ENCODE measurements around the gene XRCC4. TPM values are rescaled to one million over a fixed set of nuclear protein-coding genes. Genes with fewer than 3 reads are reported as not detected.

The XRCC4 gene
- total RNA-seq, 1 experiment from 2014 or later, result 24.6 TPM

GRCh38 chr5:83102364-83102980, 25.1 kb downstream of the XRCC4 start:
- no peak for ATAC-seq
- intact Hi-C loops (cut with micrococcal nuclease), result no loop called here
- Histone ChIP-seq H3K9me3 (ENCODE audit: control insufficient read depth in 1 of 2, insufficient read depth in 1 of 2, low read depth in 1 of 2, low read length in 2 of 2) (no peaks in the 10 kb centered on the region), H4K20me1 (ENCODE audit: insufficient read depth) (no peaks in the 10 kb centered on the region), H3K4me2 (ENCODE audit: low read length) (no peak overlapping the region), H3K4me3 (replicated peaks in 1 of 2; ENCODE audit: low read depth in 1 of 2, low read length in 2 of 2) (no peak overlapping the region), H3K36me3 (ENCODE audit: control insufficient read depth in 1 of 2, insufficient read depth in 2 of 2, low read length in 2 of 2) (no peaks in the 10 kb centered on the region), H3K27ac (ENCODE audit: low read depth, low read length) (no peak overlapping the region), H3K9me2 (ENCODE audit: insufficient read depth) (no peaks in the 10 kb centered on the region), H3K4me1 (ENCODE audit: control insufficient read depth in 1 of 2, insufficient read depth in 2 of 2, low read length in 2 of 2) (peaks cover 23 to 28% of the 10 kb centered on the region in 2 experiments), H3K9ac (ENCODE audit: low read length) (no peak overlapping the region), H3K79me2 (ENCODE audit: insufficient read depth, low read length) (peaks cover 63% of the 10 kb centered on the region), H2AFZ (ENCODE audit: low read depth, low read length, poor library complexity, severe bottlenecking) (no peak overlapping the region), H3K27me3 (ENCODE audit: insufficient read depth, low read length) (no peaks in the 10 kb centered on the region)
- POLR2A ChIA-PET, result no interaction called here
- RAD21 ChIA-PET (ENCODE audit: low non-redundant PET in 1 of 2, low total read pairs in 2 of 2, uncharacterized antibody in 2 of 2, unreplicated experiment in 2 of 2), result no interaction called here
- BruUV-seq (replicated peaks), result no TSS peak
- CTCF ChIA-PET, result no interaction called here
- TF ChIP-seq EZH2phosphoT487 (IDR thresholded peaks at IDR 0.05; ENCODE audit: borderline replicate concordance) (no peak), MAX (IDR thresholded peaks at IDR 0.05) (no peak)
- DNase-seq (ENCODE audit: low read depth, low spot score), result no peak

- no peak for ATAC-seq
- H3K4me1 ChIP-seq (ENCODE audit: control insufficient read depth in 1 of 2, insufficient read depth in 2 of 2, low read length in 2 of 2), result peaks cover 10 to 13% of the 10 kb centered on the region in 2 experiments
- RAD21 ChIA-PET (ENCODE audit: low non-redundant PET in 1 of 2, low total read pairs in 2 of 2, uncharacterized antibody in 2 of 2, unreplicated experiment in 2 of 2), result no interaction called here
- no peak overlapping the region for H3K27ac ChIP-seq (ENCODE audit: low read depth, low read length)
- H3K79me2 ChIP-seq (ENCODE audit: insufficient read depth, low read length), result peaks cover 47% of the 10 kb centered on the region
- no peaks in the 10 kb centered on the region for H4K20me1 ChIP-seq (ENCODE audit: insufficient read depth)
- DNase-seq (ENCODE audit: low read depth, low spot score), result no peak
- H3K9me2 ChIP-seq (ENCODE audit: insufficient read depth), result no peaks in the 10 kb centered on the region
- no peaks in the 10 kb centered on the region for H3K27me3 ChIP-seq (ENCODE audit: insufficient read depth, low read length)
- CTCF ChIA-PET, result no interaction called here
- BruUV-seq (replicated peaks), result no TSS peak
- intact Hi-C loops (cut with micrococcal nuclease), result no loop called here
- no peak for TF ChIP-seq ZBTB33 (IDR thresholded peaks at IDR 0.05; ENCODE audit: extremely low read depth, insufficient replicate concordance, low read length)
- TF ChIP-seq SIN3A (IDR thresholded peaks at IDR 0.05; ENCODE audit: low read depth), result no peak
- TF ChIP-seq TCF7L2 (IDR thresholded peaks at IDR 0.05; ENCODE audit: borderline replicate concordance, extremely low read depth, insufficient read depth, insufficient read length), result no peak
- TF ChIP-seq RAD21 (IDR thresholded peaks at IDR 0.05; ENCODE audit: low read depth), result no peak
- H3K9ac ChIP-seq (ENCODE audit: low read length), result no peak overlapping the region
- H3K4me2 ChIP-seq (ENCODE audit: low read length), result no peak overlapping the region
- POLR2A ChIA-PET, result no interaction called here
- H3K9me3 ChIP-seq (ENCODE audit: control insufficient read depth in 1 of 2, insufficient read depth in 1 of 2, low read depth in 1 of 2, low read length in 2 of 2), result no peaks in the 10 kb centered on the region
- H3K36me3 ChIP-seq (ENCODE audit: control insufficient read depth in 1 of 2, insufficient read depth in 2 of 2, low read length in 2 of 2), result no peaks in the 10 kb centered on the region
- no peak overlapping the region for H2AFZ ChIP-seq (ENCODE audit: low read depth, low read length, poor library complexity, severe bottlenecking)
- H3K4me3 ChIP-seq (replicated peaks in 1 of 2; ENCODE audit: low read depth in 1 of 2, low read length in 2 of 2), result no peak overlapping the region
Observed at GRCh38 chr5:83104021-83104420, 26.7 kb downstream of the XRCC4 start.
